Left lung (tissue), 10 donors: ENCODE data around the gene COASY. TPM values are rescaled to one million over a fixed set of nuclear protein-coding genes. Genes with fewer than 3 reads are reported as not detected.

ENCODE experiments used
- ATAC-seq: fragments of 200-7000 bp; cut with Tn5 transposase; one replicate; pipeline ENCODE4 v1.9.1; 2020; ENCODE audit warnings: moderate library complexity
- DNase-seq, 4 donors: peaks; one replicate each; pipeline ENCODE4 v3.0.0-alpha.2; 2013 to 2020
- H3K27ac ChIP-seq, 2 donors: fragments of 200-600 bp; sonication (generic) in 1 of 2; one replicate each; pipeline versions ENCODE4 v1.5.0 to v1.8.0; 2020 to 2021
- H3K27me3 ChIP-seq, 2 donors: fragments of 200-600 bp; sonication (generic) in 1 of 2; one replicate each; pipeline versions ENCODE4 v1.5.0 to v1.8.0; 2020 to 2021
- H3K36me3 ChIP-seq, 2 donors: fragments of 200-600 bp; sonication (generic) in 1 of 2; one replicate each; pipeline versions ENCODE4 v1.5.0 to v1.8.0; 2020 to 2021
- H3K4me1 ChIP-seq, 2 donors: fragments of 200-600 bp; one replicate each; pipeline ENCODE4 v1.8.0; 2021
- H3K4me3 ChIP-seq, 2 donors: fragments of 200-600 bp; sonication (generic) in 1 of 2; one replicate each; pipeline versions ENCODE4 v1.5.0 to v1.8.0; 2020 to 2021; ENCODE audit warnings: mild to moderate bottlenecking in 1 of 2
- H3K9me3 ChIP-seq, 2 donors: fragments of 200-600 bp; sonication (generic) in 1 of 2; one replicate each; pipeline versions ENCODE4 v1.5.0 to v1.8.0; 2020 to 2021
- CTCF ChIP-seq, 2 donors: fragments of 200-600 bp; sonication (generic) in 1 of 2; IDR thresholded peaks; one replicate each; pipeline versions ENCODE4 v1.5.0 to v1.8.0; 2021; ENCODE audit warnings: antibody characterized with exemption in 2 of 2
- intact Hi-C, 2 donors: fragments of 100-400 bp; cut with DNase I; formaldehyde crosslinking; loops; one replicate each; pipeline versions ENCODE4 v1.11.2 to v1.14.2; 2022
- polyA plus RNA-seq, 6 donors: library from polyadenylated mRNA; unstranded; fragments of 120-200 nt; gene quantifications; one replicate each; pipeline ENCODE4 v1.2.1, GENCODE V29; 2013; ENCODE audit not compliant: insufficient read length in 6 of 6
- total RNA-seq, 2 donors: library from RNA; stranded (reverse); fragmentation: NEBNext Ultra II Directional; extraction: Animal tissue kit (Norgen Biotek cat#: 25700); gene quantifications; one replicate each; pipeline ENCODE4 v1.2.1, GENCODE V29; 2021
- donor health status: DM: no; HTN: yes; CAD: no.
- donor health status: DM: no; HTN: no; CAD: no.

Gene COASY
- total and polyA plus RNA-seq, 8 donors = 41.1 to 116 (median 43.7) TPM

- H3K4me1 ChIP-seq = peaks cover 54 to 67% of the 10 kb centered on the region in 2 donors
- TF ChIP-seq CTCF (IDR thresholded peaks at IDR 0.05) = no peak
- peaks cover 0 to 63% of the 10 kb centered on the region in 2 donors for H3K36me3 ChIP-seq
- DNase-seq = peak in 2 of 4 donors; percentile 16 to 39
- H3K4me3 ChIP-seq = no peak overlapping the region
- H3K27ac ChIP-seq = peak overlapping the region; percentile 83 to 93
- no peaks in the 10 kb centered on the region for H3K9me3 ChIP-seq
- ATAC-seq = peak; percentile 8
- no peaks in the 10 kb centered on the region for H3K27me3 ChIP-seq
- intact Hi-C loops = loop anchor here in 1 of 2 donors (5.0 kb wide), 1 partner anchor 97 kb away; the partner anchor contains the start of gene CAVIN1
Measured at GRCh38 chr17:42518755-42519545, 43.0 kb upstream of the COASY start.

GRCh38 chr17:42519546-42520491 is 42.1 kb upstream of the COASY start:
- peaks cover 54 to 67% of the 10 kb centered on the region in 2 donors for H3K4me1 ChIP-seq
- peak overlapping the region; percentile 83 to 93 for H3K27ac ChIP-seq
- H3K27me3 ChIP-seq = no peaks in the 10 kb centered on the region
- H3K9me3 ChIP-seq = no peaks in the 10 kb centered on the region
- H3K4me3 ChIP-seq = no peak overlapping the region
- no peak for TF ChIP-seq CTCF (IDR thresholded peaks at IDR 0.05)
- peaks cover 0 to 54% of the 10 kb centered on the region in 2 donors for H3K36me3 ChIP-seq
- intact Hi-C loops = loop anchor here in 1 of 2 donors (5.0 kb wide), 1 partner anchor 98 kb away; the partner anchor contains the start of gene CAVIN1
- ATAC-seq (peak; percentile 66), DNase-seq (peak in 3 of 4 donors; percentile 91 to 95 (median 93))

GRCh38 chr17:42520540-42520951 is 41.4 kb upstream of the COASY start:
- ATAC-seq (no peak), DNase-seq (no peak)
- TF ChIP-seq CTCF (IDR thresholded peaks at IDR 0.05) = no peak
- Histone ChIP-seq H3K9me3 (no peaks in the 10 kb centered on the region), H3K27ac (peak overlapping the region; percentile 83 to 93), H3K4me3 (no peak overlapping the region), H3K4me1 (peaks cover 54 to 69% of the 10 kb centered on the region in 2 donors), H3K27me3 (no peaks in the 10 kb centered on the region), H3K36me3 (peaks cover 0 to 47% of the 10 kb centered on the region in 2 donors)
- intact Hi-C loops = no loop called here

GRCh38 chr17:42521036-42521435 is 40.9 kb upstream of the COASY start:
- Histone ChIP-seq H3K4me3 (no peak overlapping the region), H3K27me3 (no peaks in the 10 kb centered on the region), H3K4me1 (peaks cover 57 to 70% of the 10 kb centered on the region in 2 donors), H3K27ac (peak overlapping the region; percentile 83 to 93), H3K36me3 (peaks cover 0 to 42% of the 10 kb centered on the region in 2 donors), H3K9me3 (no peaks in the 10 kb centered on the region)
- DNase-seq (no peak), ATAC-seq (no peak)
- no peak for TF ChIP-seq CTCF (IDR thresholded peaks at IDR 0.05)
- intact Hi-C loops = no loop called here
